Duodenal mucosa (tissue), 2 donors: ENCODE data around the gene SYNGR3.
A peak's percentile ranks its signal among the peaks of the same experiment; 100 is the strongest.
"Not testable (repeated sequence)": the region's sequence is repeated elsewhere in the genome, so short reads cannot be mapped to it uniquely, and the experiment has no call there.

Experiments used
- H3K27ac ChIP-seq: one replicate; pipeline ENCODE4 v1.7.0; 2013; ENCODE audit warnings: low read depth, low read length
- H3K27me3 ChIP-seq, 2 donors: one replicate each; pipeline ENCODE4 v1.7.0; 2013; ENCODE audit warnings: low read length in 2 of 2, control low read depth in 1 of 2; ENCODE audit not compliant: insufficient read depth in 2 of 2, control insufficient read depth in 1 of 2
- H3K36me3 ChIP-seq, 2 donors: one replicate each; pipeline ENCODE4 v1.7.0; 2013; ENCODE audit warnings: low read length in 2 of 2, control low read depth in 1 of 2; ENCODE audit not compliant: insufficient read depth in 2 of 2, control insufficient read depth in 1 of 2
- H3K4me1 ChIP-seq, 2 donors: one replicate each; pipeline ENCODE4 v1.7.0; 2013; ENCODE audit warnings: low read length in 2 of 2, control low read depth in 1 of 2; ENCODE audit not compliant: insufficient read depth in 2 of 2, control insufficient read depth in 1 of 2
- H3K4me3 ChIP-seq, 2 donors: one replicate each; pipeline ENCODE4 v1.7.0; 2013; ENCODE audit warnings: low read length in 2 of 2, low read depth in 1 of 2
- H3K9ac ChIP-seq, 2 donors: one replicate each; pipeline ENCODE4 v1.7.0; 2013; ENCODE audit warnings: low read length in 2 of 2, low read depth in 1 of 2
- H3K9me3 ChIP-seq, 2 donors: one replicate each; pipeline ENCODE4 v1.7.0; 2013; ENCODE audit warnings: low read length in 2 of 2, control low read depth in 1 of 2; ENCODE audit not compliant: control insufficient read depth in 1 of 2

The SYNGR3 gene

DNA sequence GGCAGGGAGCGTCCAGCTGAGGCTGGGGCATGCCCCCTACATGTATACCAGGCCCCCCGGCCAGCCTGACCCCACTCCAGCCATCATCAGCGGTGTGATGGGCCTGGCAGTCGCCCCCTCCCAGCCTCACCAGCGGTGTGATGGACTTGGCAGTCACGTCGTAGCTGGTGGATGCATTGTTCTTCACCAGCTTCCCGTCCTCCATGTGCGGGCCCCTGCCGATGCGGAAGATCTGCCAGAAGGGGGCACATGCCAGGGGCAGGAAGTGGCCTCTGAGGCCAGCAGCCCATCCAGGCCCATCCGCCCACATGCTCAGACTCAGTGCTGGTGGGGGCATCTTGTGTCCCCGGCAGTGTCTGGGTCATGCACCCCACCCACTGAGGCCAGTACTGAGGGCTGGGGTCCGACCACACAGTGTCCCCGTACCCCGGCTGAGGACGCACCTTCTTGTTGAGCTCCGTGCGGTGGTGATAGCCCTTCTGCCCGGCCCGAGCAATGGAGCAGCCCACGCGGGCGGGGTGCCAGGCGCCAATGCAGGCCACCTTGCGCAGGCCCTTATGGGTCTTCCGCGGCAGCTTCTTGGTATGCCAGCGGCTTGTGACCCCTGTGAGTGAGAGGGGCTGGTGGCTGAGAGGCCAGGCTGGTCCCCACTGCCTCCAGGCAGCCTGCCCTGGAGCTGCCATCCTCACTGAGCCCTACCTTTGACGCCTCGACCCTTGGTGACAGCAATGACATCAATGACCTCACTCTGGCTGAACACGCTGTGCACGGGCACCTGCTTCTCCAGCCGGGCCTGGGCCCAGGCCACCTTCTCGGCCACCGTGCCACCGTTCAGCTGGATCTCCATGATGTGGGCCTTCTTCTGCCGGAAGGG, 43.0 kb upstream of the SYNGR3 start:
- H3K27me3 ChIP-seq, result no peaks in the 10 kb centered on the region
- no peaks in the 10 kb centered on the region for H3K9me3 ChIP-seq
- H3K9ac ChIP-seq, result no peak overlapping the region
- H3K4me3 ChIP-seq, result no peak overlapping the region
- peaks cover 8 to 11% of the 10 kb centered on the region in 2 donors for H3K4me1 ChIP-seq
- no peaks in the 10 kb centered on the region for H3K36me3 ChIP-seq
- H3K27ac ChIP-seq, result no peak overlapping the region

DNA sequence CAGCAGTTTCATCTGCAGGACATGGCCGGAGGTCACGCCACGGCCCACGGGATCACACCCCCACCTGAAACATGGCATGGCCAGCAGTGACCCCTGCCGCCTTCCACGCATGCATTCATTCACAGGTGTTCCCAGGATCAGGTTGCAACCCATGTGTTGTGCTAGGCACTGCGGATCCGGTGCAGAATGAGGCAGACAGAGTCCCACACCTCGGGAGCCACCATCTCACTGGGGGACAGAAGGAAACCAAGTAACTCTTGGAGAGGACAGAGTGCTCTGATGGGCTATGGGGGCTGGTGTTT, 42.5 kb upstream of the SYNGR3 start:
- H3K4me1 ChIP-seq, result peaks cover 2 to 5% of the 10 kb centered on the region in 2 donors
- no peak overlapping the region for H3K27ac ChIP-seq
- H3K9me3 ChIP-seq, result no peaks in the 10 kb centered on the region
- H3K4me3 ChIP-seq, result no peak overlapping the region
- no peaks in the 10 kb centered on the region for H3K36me3 ChIP-seq
- H3K27me3 ChIP-seq, result no peaks in the 10 kb centered on the region
- no peak overlapping the region for H3K9ac ChIP-seq

DNA sequence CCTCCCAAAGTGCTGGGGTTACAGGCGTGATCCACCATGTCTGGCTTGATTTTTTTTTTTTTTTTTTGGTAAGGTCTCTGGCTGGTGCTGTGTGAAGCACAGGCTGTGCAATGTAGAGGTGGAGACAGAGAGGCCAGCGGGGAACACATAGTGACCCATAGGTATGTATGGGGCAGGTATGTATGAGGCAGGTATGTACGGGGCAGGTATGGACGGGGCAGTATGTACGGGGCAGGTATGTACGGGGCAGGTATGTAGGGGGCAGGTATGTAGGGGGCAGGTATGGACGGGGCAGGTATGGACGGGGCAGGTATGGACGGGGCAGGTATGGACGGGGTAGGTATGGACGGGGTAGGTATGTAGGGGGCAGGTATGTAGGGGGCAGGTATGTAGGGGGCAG, 40.3 kb upstream of the SYNGR3 start:
- Histone ChIP-seq H3K27ac (no peak overlapping the region), H3K36me3 (no peaks in the 10 kb centered on the region), H3K9me3 (no peaks in the 10 kb centered on the region), H3K4me1 (no peaks in the 10 kb centered on the region), H3K27me3 (no peaks in the 10 kb centered on the region), H3K9ac (no peak overlapping the region), H3K4me3 (no peak overlapping the region)

DNA sequence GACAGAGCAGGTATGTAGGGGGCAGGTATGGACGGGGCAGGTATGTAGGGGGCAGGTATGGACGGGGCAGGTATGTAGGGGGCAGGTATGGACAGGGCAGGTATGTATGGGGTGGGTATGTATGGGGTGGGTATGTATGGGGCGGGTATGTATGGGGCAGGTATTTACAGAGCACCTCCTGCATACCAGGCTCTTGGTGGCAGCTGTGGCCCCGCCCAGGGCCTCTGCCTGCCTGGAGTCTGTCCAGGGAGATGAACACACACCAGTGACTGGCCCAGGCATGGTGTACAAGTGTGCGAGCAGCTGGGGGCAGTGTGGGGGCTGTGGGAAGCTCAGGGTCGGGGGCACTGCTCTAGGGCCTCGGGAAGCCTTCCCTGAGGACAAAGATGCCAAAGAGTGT, 39.7 kb upstream of the SYNGR3 start:
- H3K4me3 ChIP-seq, result no peak overlapping the region
- H3K9ac ChIP-seq, result no peak overlapping the region
- no peaks in the 10 kb centered on the region for H3K36me3 ChIP-seq
- H3K27ac ChIP-seq, result no peak overlapping the region
- no peaks in the 10 kb centered on the region for H3K27me3 ChIP-seq
- H3K9me3 ChIP-seq, result no peaks in the 10 kb centered on the region
- H3K4me1 ChIP-seq, result no peaks in the 10 kb centered on the region

DNA sequence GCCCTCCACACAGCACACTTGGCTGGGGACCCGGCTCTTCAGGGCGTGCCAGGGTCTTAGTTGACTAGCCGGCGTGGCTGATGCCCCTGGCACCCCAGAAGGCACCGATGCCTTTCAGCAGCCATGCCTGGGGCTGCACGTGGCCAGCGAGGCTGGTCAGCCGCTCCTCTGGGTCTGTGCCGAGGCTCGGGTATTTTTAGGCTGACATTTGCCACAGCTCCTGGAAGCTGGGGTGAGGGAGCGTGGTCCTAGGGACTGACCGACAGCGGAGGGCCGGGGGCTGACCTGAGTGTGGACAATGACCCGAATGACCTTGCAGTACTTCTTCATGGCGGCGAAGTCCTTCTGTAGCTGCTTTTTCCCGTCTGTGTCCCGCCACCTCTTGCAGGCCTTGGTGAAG, 39.2 kb upstream of the SYNGR3 start:
- Histone ChIP-seq H3K36me3 (no peaks in the 10 kb centered on the region), H3K9ac (no peak overlapping the region), H3K4me1 (no peaks in the 10 kb centered on the region), H3K4me3 (no peak overlapping the region), H3K27me3 (no peaks in the 10 kb centered on the region), H3K27ac (no peak overlapping the region), H3K9me3 (no peaks in the 10 kb centered on the region)

DNA sequence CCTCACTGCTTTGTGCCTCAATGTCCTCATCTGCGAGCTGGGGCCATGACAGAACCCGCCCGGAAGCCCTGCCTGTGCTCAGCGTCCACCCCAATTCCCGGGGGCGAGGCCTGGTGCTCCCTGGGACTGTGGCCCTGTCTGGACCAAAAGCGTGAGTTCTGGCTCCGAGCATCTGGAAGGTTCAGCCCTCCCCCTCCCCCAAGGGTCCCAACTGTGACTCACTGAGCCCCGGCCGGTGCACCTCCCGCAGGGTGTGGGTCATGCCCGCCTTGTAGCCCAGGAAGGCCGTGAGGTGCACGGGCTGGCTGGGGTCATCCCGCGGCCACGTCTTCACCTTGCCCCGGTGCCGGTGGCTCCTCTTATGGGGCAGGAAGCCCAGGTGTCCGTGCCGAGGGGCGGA, 36.0 kb upstream of the SYNGR3 start:
- Histone ChIP-seq H3K27ac (no peak overlapping the region), H3K9me3 (no peaks in the 10 kb centered on the region), H3K27me3 (no peaks in the 10 kb centered on the region), H3K9ac (no peak overlapping the region), H3K4me1 (peaks cover 0 to under 1% of the 10 kb centered on the region in 2 donors), H3K36me3 (no peaks in the 10 kb centered on the region), H3K4me3 (no peak overlapping the region)

DNA sequence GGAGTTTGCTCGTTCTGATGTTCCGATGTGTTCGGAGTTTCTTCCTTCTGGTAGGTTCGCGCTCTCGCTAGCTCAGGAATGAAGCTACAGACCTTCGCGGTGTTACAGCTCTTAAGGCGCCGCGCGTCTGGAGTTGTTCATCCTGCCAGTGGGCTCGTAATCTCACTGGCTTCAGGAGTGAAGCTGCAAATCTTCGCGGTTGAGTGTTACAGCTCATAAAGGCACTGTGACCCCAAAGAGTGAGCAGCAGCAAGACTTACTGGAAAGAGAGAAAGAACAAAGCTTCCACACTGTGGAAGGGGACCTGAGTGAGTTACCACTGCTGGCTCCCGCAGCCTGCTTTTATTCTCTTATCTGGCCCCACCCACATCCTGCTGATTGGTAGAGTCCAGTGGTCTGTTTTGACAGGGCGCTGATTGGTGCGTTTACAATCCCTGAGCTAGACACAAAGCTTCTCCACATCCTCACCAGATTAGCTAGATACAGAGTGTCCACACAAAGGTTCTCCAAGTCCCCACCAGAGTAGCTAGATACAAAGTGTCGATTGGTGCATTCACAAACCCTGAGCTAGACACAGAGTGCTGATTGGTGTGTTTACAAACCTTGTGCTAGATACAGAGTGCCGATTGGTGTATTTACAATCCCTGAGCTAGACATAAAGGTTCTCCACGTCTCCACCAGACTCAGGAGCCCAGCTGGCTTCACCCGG, 32.2 kb upstream of the SYNGR3 start:
- not testable (repeated sequence) for H3K9me3 ChIP-seq, H3K9ac ChIP-seq, H3K4me3 ChIP-seq, H3K27me3 ChIP-seq, H3K27ac ChIP-seq
- Histone ChIP-seq H3K36me3 (peaks cover 8 to 17% of the 10 kb centered on the region in 2 donors), H3K4me1 (peaks cover 15 to 19% of the 10 kb centered on the region in 2 donors)

DNA sequence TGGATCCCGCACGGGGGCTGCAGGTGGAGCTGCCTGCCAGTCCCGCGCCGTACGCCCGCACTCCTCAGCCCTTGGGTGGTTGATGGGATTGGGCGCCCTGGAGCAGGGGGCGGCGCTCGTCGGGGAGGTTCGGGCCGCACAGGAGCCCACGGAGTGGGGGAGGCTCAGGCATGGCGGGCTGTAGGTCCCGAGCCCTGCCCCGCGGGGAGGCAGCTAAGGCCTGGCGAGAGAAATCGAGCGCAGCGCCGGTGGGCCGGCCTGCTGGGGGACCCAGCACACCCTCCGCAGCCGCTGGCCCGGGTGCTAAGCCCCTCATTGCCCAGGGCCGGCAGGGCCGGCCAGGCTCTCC, 31.7 kb upstream of the SYNGR3 start:
- not testable (repeated sequence) for H3K4me3 ChIP-seq, H3K9me3 ChIP-seq, H3K9ac ChIP-seq

DNA sequence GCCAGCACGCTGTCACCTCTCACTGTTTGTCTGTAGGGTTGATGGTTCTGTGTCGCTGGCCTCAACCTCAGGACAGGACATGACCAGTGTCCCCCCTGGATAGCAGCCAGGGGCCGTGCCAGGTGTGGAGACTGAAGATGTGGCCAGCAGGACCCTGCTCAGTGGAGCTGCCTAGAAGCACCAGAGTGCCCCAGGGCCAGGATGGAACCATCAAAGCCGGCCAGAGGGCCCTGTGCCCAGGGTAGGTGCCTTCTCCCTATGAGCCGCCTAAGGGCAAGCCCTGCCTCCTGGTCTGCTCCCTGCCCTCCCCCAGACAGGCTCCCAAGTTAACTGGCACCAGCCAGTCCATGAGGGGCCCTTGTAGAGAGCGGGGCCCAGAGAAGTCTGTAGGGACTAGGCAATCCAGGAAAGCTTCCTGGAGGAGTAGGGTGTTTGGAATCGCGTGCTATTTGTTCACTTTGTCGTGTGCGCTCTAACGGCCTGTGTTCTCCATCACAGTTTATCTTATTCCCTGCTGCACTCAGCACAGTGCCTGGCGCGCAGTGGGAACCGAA, 31.0 kb upstream of the SYNGR3 start:
- peaks cover 8 to 24% of the 10 kb centered on the region in 2 donors for H3K36me3 ChIP-seq
- H3K9me3 ChIP-seq, result no peaks in the 10 kb centered on the region
- H3K4me1 ChIP-seq, result peaks cover 22 to 30% of the 10 kb centered on the region in 2 donors
- peak overlapping the region; percentile 9 to 94 for H3K9ac ChIP-seq
- peak overlapping the region; percentile 79 to 92 for H3K4me3 ChIP-seq
- H3K27ac ChIP-seq, result peak overlapping the region; percentile 27
- no peaks in the 10 kb centered on the region for H3K27me3 ChIP-seq

More for the DNA sequence above, 31.7 kb upstream of the SYNGR3 start:
- Histone ChIP-seq H3K36me3 (peaks cover 8 to 21% of the 10 kb centered on the region in 2 donors), H3K4me1 (peaks cover 16 to 24% of the 10 kb centered on the region in 2 donors)
- not testable (repeated sequence) for H3K27me3 ChIP-seq, H3K27ac ChIP-seq

DNA sequence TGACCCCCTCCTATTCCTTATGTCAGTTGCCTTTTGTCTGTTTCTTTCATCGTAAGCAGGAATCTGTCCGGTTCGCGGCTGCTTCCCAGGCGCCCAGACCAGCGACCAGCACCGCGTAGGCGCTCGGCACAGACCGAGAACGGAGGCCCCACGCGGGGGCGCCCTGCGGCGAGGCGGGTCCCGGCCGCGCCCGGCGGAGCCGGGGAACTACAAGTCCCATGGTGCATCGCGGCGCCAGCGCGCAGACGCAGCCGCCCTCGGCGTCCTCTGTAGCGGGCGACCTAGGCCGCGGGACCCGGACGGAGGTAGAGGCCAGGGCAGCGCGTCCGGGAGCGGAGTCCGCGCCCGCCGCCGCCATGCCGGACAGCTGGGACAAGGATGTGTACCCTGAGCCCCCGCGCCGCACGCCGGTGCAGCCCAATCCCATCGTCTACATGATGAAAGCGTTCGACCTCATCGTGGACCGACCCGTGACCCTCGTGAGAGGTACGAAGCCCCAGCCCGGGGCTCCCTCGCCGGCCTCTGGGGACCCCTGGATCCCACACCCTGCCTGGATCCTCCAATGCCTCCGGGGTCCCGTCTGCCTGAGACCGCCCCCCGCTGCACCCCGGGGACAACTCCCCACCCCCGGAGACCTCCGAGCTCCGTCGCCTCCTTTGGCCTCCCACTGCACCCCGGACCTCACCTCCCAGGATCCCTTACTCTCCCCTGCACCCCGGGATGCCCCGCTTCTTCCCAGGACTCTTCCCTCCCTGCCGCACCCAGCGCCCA, 30.3 kb upstream of the SYNGR3 start, which contains the start of gene NDUFB10:
Gene NDUFB10 (plus strand): TSS at position 270 of the 771 bp plus-strand sequence. CDS start 87 bp downstream, at position 357.
- Histone ChIP-seq H3K9me3 (no peaks in the 10 kb centered on the region), H3K4me3 (peak within 1 kb of the TSS; percentile 79 to 92), H3K9ac (peak within 1 kb of the TSS; percentile 91 to 94), H3K4me1 (peaks cover 23 to 34% of the 10 kb centered on the region in 2 donors), H3K36me3 (peaks cover 8 to 26% of the 10 kb centered on the region in 2 donors), H3K27me3 (no peaks in the 10 kb centered on the region), H3K27ac (peak within 1 kb of the TSS; percentile 56)
